GM12878 (cell line): ENCODE measurements around the gene PLEKHG2. TPM values are rescaled to one million over a fixed set of nuclear protein-coding genes. Genes with fewer than 3 reads are reported as not detected.

ENCODE experiments used
- ATAC-seq: fragments of 200-7000 bp; cut with Tn5 transposase; 3 replicates; pipeline ENCODE4 v1.9.1; 2020; ENCODE audit warnings: mild to moderate bottlenecking, moderate library complexity
- BruUV-seq: library from RNA; stranded (reverse); fragments of 400-500 nt; replicated peaks from 2 replicates; lab custom pipeline; 2021; lab: Mats Ljungman, UMichigan
- CTCF ChIA-PET: fragments of 300-600 bp; sonication (Branson Sonifier 250); formaldehyde crosslinking; extraction: SDS; loops from one replicate; lab custom pipeline; 2021; ENCODE audit warnings: inconsistent platforms; lab: Yijun Ruan, JAX
- POLR2A ChIA-PET: fragments of 350-600 bp; formaldehyde crosslinking; extraction: SDS; loops from one replicate; lab custom pipeline; 2021; ENCODE audit warnings: inconsistent platforms; lab: Charles Lee
- RAD21 ChIA-PET: fragments of 300-600 bp; sonication (Branson Sonifier 250); formaldehyde crosslinking; loops from one replicate; lab custom pipeline; 2023; ENCODE audit warnings: antibody characterized with exemption; ENCODE audit not compliant: unreplicated experiment; lab: Charles Lee
- SMC1A ChIA-PET: fragments of 300-600 bp; sonication (Branson Sonifier 250); formaldehyde crosslinking; loops from one replicate; lab custom pipeline; 2023; ENCODE audit not compliant: unreplicated experiment, uncharacterized antibody; lab: Charles Lee
- DNase-seq: peaks from one replicate; pipeline ENCODE4 v3.0.0-alpha.2; 2011; ENCODE audit warnings: low read depth, low spot score
- FAIRE-seq: peaks from 3 replicates; lab custom pipeline; 2011; peaks lifted over from hg19 to GRCh38; lab: Jason Lieb, UNC
- H2AFZ ChIP-seq: 2 replicates; pipeline ENCODE4 v1.6.0; 2011; ENCODE audit warnings: low read depth, low read length, control low read depth; ENCODE audit not compliant: control insufficient read depth
- H3K27ac ChIP-seq: 2 replicates; pipeline ENCODE4 v1.5.1; 2011; ENCODE audit warnings: control low read depth; ENCODE audit not compliant: control insufficient read depth, insufficient read depth
- H3K27me3 ChIP-seq, 2 experiments: replicated peaks in 1 of 2; 2 replicates each; pipeline versions ENCODE4 v1.6.0 to v1.6.1; 2011; ENCODE audit warnings: low read length in 1 of 2; ENCODE audit not compliant: control insufficient read depth in 2 of 2, insufficient read depth in 2 of 2
- H3K36me3 ChIP-seq, 2 experiments: 2 replicates each; pipeline ENCODE4 v1.5.1; 2011; ENCODE audit warnings: low read length in 1 of 2; ENCODE audit not compliant: control insufficient read depth in 2 of 2, insufficient read depth in 2 of 2
- H3K4me1 ChIP-seq: 2 replicates; pipeline ENCODE4 v1.6.1; 2011; ENCODE audit warnings: mild to moderate bottlenecking, low read length, moderate library complexity, mixed read lengths; ENCODE audit not compliant: control insufficient read depth, insufficient read depth
- H3K4me2 ChIP-seq: 2 replicates; pipeline ENCODE4 v1.6.0; 2011; ENCODE audit warnings: control low read depth; ENCODE audit not compliant: control insufficient read depth, insufficient read depth
- H3K4me3 ChIP-seq: fragments of 200-600 bp; sonication (generic); 2 replicates; pipeline ENCODE4 v1.5.1; 2016
- H3K79me2 ChIP-seq: 2 replicates; pipeline ENCODE4 v1.6.0; 2011; ENCODE audit warnings: low read length; ENCODE audit not compliant: control insufficient read depth, insufficient read depth
- H3K9ac ChIP-seq: 2 replicates; pipeline ENCODE4 v1.8.0; 2011; ENCODE audit warnings: low read length, control low read depth, mixed read lengths; ENCODE audit not compliant: control insufficient read depth, insufficient read depth
- H3K9me3 ChIP-seq: replicated peaks from 3 replicates; pipeline ENCODE4 v1.5.1; 2011; ENCODE audit warnings: mild to moderate bottlenecking, low read length; ENCODE audit not compliant: control insufficient read depth, insufficient read depth
- H4K20me1 ChIP-seq: 2 replicates; pipeline ENCODE4 v1.6.0; 2011; ENCODE audit not compliant: control insufficient read depth, insufficient read depth
- KLF5 ChIP-seq: fragments of 450-650 bp; IDR thresholded peaks from 2 replicates; pipeline ENCODE4 v1.6.1; 2014; ENCODE audit warnings: mild to moderate bottlenecking; ENCODE audit not compliant: partially characterized antibody
- MEF2B ChIP-seq: fragments of 450-650 bp; IDR thresholded peaks from 2 replicates; pipeline ENCODE4 v1.6.1; 2018; ENCODE audit warnings: mild to moderate bottlenecking, moderate library complexity; ENCODE audit not compliant: partially characterized antibody, poor library complexity, severe bottlenecking
- POLR2A ChIP-seq: IDR thresholded peaks from 2 replicates; pipeline ENCODE4 v1.6.1; 2011; ENCODE audit warnings: low read depth, mild to moderate bottlenecking, low read length
- WGBS: methylation state at CpG from one replicate; pipeline ENCODE4 v1.1.6; 2016; ENCODE audit warnings: low lambda C conversion rate; ENCODE audit not compliant: insufficient replicate concordance, insufficient coverage; ENCODE audit errors: missing lambda C conversion rate; 5-methylcytosine and 5-hydroxymethylcytosine counted together
- in situ Hi-C: fragments of 300-500 bp; cut with MboI; formaldehyde crosslinking; loops from 9 replicates; pipeline ENCODE4 v1.14.3; 2018; ENCODE audit warnings: mixed read lengths
- intact Hi-C: fragments of 100-400 bp; cut with micrococcal nuclease; formaldehyde crosslinking; loops from one replicate; pipeline ENCODE4 v1.14.2; 2022; ENCODE audit not compliant: unreplicated experiment
- polyA plus RNA-seq, 11 experiments: library from polyadenylated mRNA; depleted of rRNA in 4 of 11; unstranded in 6 of 11; stranded (reverse) in 5 of 11; fragments of >200 nt; fragmentation: Nextera tagmentation in 4 of 11; fragmentation: Illumina TruSeq in 1 of 11; extraction: Ambion mirVana in 4 of 11; extraction: Trizol in 1 of 11; gene quantifications; 1 replicate in 1 of 11; 2 replicates in 10 of 11; pipeline versions ENCODE4 v1.2.1 to v1.2.3, GENCODE V29; 2011 to 2016; ENCODE audit warnings: inconsistent platforms in 2 of 11, missing spikeins in 2 of 11, low read depth in 1 of 11
- total RNA-seq, 4 experiments: library from RNA; depleted of rRNA in 3 of 4; stranded (reverse); fragments of >200 nt in 3 of 4; fragmentation: Illumina TruSeq in 1 of 4; extraction: Trizol in 1 of 4; gene quantifications; 2 replicates each; pipeline versions ENCODE4 v1.2.1 to v1.2.3, GENCODE V29; 2013 to 2021

The PLEKHG2 gene
- total and polyA plus RNA-seq, 10 of the 15 experiments (the other 5 are each of a cell fraction or from before 2014, with no cell fraction given): 3.0 to 62.5 (median 17.2) TPM

DNA sequence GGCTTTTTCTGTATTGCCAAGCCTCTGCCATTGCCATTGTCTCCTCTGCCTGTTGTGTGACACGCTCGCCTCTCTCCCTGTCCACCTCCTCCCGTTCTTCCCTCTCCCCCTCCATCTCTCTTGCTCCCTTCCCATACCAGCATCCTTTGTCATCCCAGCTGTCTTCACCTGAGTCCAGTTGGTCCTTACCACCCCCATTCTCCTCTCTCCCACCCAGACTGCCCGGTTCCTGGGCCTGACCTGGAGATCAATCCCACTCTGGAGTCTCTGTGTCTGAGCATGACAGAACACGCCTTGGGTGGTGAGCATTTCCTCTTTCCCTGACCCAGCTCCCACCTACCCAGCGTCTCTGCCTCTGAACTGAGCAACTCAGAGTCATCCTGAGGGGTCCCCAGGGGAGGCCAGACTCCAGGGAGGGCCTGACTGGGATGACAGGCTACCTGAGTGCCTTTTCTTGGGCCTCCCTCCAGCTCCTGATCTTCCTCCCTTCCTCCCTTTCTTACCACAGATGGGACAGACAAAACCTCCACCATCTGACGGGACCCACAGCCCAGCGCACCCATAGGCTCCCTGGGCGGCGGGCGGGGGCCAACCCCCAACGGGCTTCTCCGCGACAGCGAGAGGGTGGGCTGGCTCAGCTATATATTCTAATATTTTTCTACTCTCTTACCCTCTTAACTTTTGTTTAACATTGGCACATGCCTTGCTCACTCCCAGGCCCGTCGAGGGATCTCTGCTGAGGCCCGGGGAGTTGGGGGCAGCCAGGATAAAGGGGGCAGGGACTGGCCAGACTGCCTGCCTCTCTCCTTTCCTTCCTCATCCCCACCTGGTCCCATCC is 29.3 kb upstream of the PLEKHG2 start (continued):
- TF ChIP-seq MEF2B: no peak

DNA sequence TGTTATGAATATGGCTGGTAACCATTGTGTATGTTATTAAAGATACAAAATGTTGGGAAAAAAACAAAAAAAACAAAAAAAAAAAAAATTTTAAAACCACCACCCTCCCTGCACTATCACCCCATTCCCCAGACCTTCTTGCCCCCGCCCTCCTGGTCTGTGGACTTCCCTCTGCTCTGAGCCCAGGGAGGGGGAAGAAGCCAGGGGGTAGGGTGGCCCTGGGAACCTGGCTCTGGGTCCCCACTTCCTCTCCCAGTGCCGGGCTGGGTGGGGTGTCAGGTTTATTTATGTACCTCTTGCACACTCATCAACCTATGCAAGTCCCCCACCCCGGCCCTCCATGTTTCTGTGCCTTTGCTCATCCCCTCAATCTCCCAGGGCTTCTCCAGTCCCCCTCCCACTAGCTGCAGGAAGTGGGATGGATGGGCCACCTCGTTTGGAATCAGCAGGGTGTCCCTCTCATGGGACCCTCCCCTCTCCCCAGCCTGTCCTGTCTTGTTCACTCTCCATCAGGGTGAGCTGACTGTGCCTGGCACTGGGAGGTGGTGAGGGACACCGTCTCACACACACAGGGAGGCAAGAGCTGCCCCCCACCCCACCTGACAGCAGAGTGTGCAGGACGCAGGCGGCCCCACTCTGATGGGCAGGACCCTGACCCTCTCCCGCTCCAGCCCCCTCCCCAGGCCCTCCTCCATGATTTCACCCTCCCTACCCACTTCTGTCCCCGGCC is 27.5 kb upstream of the PLEKHG2 start:
- H2AFZ ChIP-seq: no peak overlapping the region
- 62% methylated on average over 8 of the region's 9 CpGs for WGBS
- intact Hi-C loops (no loop called here), in situ Hi-C loops (no loop called here)
- H3K36me3 ChIP-seq: peaks cover 5 to 21% of the 10 kb centered on the region in 2 experiments
- peaks cover 6% of the 10 kb centered on the region for H3K4me1 ChIP-seq
- H3K4me2 ChIP-seq: no peak overlapping the region
- ChIA-PET RAD21 (no interaction called here), SMC1A (no interaction called here), CTCF (no interaction called here), POLR2A (no interaction called here)
- no peaks in the 10 kb centered on the region for H3K9me3 ChIP-seq
- no peak overlapping the region for H3K4me3 ChIP-seq
- no peaks in the 10 kb centered on the region for H3K27me3 ChIP-seq
- H3K27ac ChIP-seq: no peak overlapping the region
- H3K79me2 ChIP-seq: peaks cover 6% of the 10 kb centered on the region
- DNase-seq (no peak), ATAC-seq (no peak; the same call in 2 of the 3 replicates), FAIRE-seq (no peak)
- no peak overlapping the region for H3K9ac ChIP-seq
- peak; percentile 53 for TF ChIP-seq POLR2A
- no peak for TF ChIP-seq KLF5
- no peaks in the 10 kb centered on the region for H4K20me1 ChIP-seq
- BruUV-seq: no TSS peak
